HG02973 (cell line): ENCODE data around the gene LANCL2.

ENCODE experiments used
- ATAC-seq: cut with Tn5 transposase; IDR thresholded peaks from one replicate; pipeline ENCODE4 v1.9.1; 2021; ENCODE audit warnings: moderate library complexity; ENCODE audit not compliant: unreplicated experiment

The LANCL2 gene

DNA sequence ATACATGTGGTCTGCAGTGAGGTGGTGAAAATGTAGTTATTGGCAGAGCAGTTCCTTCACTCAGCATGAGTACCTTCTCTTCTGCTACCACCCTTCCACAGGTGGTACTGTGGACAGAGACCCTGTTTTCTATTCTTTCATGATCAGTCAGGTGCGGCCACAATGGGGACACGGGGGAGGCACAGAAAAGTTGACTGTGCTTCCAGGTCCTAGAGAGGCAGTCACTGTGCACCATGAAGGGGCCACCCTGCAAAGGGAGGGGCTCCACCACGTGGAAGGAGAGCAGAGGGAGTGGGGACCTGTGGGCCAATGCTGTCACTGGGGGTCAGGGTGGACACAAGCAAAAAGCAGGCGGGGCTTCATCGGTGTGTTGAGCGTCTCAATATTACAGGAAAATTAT is 3.6 kb upstream of the LANCL2 start:
- ATAC-seq: no peak

DNA sequence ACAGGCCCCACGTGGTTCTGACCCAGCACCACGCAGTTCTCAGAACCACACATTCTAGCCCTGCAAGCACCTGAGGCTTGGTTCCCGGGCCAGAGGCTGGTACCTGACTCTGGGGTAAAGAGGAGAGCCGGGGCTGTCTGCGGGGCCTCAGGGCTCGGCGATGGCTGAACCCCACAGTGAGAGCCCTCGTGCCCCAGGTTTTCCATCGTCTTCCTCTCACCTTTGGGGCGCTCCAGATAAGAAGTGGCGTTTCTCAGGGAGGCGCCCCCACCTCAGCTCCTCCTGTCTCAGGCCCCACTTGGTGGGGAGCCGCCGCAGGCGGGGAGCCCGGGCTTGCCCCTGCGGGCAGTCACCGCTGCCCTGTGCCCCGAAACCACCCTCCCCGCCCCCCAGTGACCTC is 2.2 kb upstream of the LANCL2 start:
- no peak for ATAC-seq

DNA sequence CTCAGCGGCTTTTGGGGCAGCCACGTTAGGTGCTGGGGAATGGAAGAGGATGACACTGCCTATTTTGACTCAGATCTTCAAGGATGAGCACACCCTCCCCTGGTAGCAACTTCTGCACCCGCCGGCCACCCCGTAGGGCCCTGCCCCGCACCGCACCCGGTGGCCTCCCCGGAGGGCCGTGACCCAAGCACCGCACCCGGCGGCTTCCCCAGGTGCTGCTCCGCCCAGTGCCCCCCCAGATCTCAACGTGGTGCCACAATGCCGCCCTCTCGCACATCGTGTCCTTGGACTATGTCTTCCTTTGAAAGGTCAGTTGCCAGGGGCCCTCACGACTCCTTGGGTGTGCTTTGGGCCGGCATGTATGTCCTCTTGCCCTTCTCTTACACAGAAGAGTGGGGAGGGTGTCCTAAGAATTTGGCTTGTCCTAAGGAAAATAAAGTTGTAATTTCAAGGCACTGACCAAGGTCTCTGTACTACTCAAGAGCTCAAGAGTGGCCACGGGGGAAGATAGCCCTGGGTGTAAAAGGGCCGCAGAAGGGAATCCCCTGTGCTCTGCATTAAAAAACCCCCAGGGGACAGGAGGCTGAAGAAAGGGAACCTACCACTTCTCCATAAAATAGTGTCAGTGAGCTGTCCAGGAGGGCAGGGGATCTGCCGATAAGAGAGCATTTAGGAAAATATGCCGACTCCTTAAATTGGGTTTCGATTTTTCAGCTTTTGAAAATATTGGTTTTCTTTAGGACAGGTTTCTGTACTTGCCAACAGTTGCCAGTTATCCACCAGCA is 1.6 kb upstream of the LANCL2 start:
- no peak for ATAC-seq

DNA sequence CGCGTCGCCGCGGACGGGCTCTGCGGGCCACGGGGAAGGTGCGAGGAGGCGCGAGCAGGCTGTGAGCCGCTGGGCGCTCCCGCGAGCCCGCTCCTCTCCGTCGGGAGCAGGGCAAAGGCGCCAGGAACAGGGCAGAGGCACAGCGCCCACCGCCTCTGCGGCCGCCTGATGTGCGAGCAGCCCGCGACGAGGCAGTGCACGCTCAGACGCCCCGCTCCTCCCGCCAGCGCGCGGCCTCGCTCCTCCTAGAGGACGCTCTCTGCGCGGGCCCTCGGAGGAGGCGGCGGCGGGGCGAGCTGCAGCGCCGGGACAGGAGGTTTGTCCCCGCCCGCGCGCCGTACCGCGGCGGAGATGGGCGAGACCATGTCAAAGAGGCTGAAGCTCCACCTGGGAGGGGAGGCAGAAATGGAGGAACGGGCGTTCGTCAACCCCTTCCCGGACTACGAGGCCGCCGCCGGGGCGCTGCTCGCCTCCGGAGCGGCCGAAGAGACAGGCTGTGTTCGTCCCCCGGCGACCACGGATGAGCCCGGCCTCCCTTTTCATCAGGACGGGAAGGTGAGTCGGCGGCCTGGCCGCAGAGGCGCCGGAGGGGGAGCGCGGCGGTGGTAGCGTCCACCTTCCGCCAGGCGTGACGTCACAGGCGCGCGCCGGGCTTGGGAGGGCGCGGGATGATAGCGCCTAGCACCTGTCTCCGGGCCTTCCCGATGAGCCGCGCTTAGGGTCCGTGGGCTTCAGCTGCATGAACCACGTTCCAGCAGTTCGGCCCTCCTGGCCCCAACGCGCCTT is 731 bp downstream of the LANCL2 start:
- ATAC-seq: peak; percentile 70

DNA sequence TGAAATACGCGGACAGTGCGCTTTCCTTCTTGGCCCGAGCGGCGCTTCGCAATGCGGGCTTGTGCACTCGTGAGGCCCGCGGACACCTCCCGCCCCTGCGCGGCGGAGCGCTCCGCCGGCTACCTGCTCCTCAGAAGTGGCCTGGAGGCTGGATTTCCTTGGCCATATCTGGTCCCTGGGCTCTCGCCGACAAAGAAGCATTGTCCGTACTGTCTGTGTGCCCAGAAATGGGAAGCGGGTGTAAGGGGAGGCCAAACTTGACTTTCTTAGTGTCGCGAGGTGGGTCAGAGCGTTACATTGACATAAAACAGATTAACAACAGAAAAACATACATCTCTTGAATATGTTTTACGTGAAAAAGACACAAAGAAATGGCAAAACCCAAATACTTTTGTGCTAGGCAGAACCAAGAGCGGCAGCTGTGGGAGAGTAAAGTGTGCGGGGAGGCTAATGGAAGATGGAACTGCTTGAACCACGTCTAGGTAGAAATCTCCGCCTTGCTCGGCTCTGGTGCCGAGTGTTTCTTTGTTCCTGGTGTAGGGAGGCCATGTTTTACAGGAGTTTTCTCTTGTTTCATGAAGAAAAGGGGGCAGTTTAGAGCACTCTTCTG is 1.4 kb downstream of the LANCL2 start:
- ATAC-seq: peak; percentile 21

DNA sequence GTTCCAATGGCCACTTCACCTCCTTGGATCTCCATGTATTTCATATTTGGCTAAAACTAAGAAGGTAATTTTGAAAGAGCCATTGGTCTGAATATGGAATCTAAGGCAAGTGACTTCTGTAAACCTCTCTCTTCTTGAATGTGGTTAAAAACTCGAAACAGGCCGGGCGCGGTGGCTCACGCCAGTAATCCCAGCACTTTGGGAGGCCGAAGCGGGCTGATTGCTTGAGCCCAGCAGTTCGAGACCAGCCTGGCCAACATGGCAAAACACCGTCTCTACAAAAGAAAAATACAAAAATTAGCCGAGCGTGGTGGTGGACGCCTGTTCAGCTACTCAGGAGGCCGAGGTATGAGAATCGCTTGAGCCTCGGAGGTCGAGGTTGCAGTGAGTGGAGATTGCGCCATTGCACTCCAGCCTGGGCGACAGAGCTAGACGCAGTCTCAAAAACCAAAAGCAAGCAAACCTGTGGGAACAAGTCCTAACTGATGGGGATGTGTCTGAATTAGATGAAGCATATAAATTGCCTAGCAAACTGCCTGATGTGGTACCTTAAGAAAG is 2.2 kb downstream of the LANCL2 start:
- no peak for ATAC-seq

DNA sequence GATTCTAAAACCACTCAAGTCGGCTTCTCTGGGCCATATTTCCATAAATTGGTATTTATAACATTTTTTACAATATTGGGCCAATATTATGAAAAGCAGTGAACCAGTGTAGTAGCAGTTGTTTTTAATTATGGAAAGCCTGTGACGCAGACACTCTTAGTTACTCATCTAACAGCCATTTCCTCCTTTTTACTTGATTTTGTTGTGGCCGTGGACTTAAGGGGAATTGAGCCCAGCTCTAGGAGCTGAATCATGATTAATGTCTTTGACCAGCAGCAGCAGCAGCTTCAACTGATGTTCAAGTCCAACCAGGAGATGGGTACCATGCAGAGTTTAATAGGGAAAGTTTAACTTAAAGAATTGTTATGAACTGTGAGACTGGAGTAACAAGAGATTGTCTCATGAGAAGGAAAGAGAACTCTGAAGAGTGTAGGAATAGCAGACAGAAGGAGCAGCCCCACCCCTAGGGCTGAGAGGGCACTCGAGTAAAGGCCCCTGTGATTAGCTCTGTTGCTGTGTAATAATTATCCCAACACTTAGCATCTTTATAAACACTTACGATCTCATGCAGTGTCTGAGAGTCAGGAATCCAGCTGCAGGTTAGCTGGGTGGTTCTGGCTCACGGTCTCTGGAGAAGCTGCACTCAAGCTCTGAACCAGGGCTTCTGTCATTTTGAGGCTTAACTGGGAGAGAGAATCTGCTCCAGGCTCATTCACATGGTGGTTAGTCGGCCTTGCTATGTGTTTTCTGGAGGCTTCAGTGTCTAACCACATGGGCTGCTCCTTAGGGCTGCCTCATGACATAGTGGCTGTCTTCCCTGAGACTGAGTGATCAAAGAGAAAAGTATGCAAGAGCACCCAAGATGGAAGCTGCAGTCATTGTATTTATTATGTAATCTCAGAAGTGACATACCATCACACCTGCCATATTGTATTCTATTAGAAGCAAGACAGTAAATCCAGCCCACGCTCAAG is 4.6 kb downstream of the LANCL2 start:
- no peak for ATAC-seq

DNA sequence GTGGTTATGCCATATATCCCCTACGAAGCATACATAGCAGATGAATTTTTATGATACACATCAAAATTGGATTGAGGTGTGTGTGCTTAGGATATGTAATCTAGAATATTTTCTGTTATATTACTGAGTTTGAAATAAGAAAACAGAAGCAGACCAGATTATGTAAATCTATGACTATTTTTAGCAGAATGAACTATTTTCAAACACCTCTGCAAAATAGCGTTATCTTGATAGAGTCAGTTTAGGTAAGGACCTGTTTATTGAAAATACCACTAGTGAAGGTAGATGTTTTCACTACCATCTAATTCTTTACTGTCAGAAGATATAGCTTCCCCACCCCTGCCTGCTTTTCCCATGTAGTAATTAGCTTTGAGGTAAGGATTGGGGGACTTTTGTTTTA is 9.1 kb downstream of the LANCL2 start:
- ATAC-seq: no peak

DNA sequence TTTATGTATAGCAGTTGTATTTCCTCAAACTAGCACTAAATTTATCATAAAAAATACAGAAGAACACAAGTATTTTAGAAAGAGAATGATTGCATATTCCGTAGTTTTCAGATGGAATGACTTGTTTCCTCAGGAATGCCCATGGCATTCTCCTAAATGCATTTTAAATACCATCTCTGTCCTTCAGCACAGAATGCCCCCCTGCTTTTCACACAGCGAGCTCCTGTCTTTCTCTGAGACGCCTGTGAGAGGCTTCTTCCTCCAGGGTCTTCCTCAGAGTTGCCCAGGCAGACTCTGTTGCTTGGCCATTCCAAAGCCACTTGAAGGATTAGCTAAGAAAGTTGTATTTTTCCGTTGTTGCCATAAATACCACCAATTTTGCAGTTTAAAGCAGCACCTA is 10.1 kb downstream of the LANCL2 start:
- no peak for ATAC-seq

DNA sequence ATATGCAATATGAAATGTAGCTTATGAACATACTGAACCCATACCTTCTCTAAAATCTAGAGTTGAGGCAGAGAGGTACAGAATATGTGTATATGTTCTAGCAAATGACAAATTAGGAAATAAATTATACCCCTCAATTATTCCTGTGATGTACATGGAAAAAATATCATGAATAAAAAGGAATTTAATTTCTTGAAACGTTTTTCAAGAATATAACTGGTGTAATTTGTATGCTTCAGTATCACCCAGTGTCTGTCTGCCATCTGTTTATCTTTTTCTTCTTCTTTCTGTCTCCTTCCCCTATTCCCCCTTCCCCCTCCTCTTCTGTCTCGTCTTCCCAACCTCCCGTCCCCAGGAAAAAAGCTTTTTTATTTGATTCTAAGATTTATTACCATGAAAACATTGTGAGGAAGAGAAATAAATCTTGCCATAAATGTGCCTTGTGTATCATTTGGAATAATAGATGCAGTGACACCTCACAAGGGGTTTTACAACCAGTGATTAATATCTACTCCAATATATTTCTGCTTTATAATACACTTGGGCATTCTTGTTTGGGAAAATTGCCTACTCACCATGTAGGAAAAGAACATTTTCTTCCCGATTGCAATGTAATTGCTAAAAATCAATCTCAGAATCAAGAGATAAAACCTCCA is 12.2 kb downstream of the LANCL2 start:
- ATAC-seq: no peak

DNA sequence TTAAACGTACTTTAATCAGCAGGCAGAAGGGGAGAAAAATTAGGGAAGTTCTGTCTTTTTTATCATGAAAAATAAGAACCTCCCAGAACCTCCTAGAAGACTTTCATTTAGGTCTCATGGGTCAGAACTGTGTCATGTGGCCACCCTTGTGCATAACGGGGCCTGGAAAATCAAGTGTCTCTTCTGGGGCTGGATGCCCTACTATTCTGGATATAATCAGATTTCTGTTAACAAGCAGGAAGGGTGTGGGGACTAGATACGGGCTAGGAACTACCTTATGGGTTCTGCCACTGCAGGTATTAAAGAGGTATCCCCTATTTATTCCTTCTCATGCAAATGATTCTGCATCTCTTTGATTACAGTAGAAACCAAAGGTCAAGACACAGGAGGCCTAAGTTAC is 14.1 kb downstream of the LANCL2 start:
- no peak for ATAC-seq

DNA sequence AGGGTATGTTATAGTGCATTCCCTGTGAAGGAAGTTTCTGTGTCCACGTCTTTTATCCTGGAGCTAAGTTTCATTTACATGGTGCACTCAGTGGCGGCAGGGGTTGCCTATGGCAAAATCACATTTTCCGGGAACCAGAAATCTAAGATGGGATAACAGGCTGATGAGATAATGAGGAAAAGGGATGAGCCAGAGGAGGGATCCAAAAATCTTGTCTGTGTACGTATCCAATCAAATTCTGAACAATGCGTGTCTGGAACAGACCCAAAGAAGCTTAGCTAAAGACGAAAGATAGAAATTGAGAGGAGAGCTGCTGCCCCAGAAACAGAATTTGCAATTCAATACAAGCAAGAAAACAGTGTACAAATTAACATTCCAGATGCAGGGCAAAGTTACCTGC is 16.1 kb downstream of the LANCL2 start:
- ATAC-seq: no peak

DNA sequence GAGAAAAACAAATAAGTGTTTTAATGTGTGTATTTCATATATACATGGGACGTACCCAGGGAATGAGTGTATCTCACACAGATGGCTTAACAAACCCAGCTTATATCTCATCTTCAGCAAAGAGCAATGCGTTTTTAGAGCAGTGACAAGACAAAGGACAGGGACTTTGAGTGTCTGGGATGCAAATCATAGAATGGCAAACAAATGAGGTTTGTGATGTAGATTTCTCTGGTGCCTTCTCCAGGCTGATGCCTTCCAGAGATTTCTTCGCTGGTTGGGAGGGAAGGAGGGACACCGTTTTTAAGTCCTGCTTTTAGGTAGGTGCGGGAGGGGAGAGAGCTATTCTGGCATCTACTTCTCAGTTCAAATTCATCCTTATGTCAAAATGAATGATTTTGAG is 16.6 kb downstream of the LANCL2 start:
- ATAC-seq: no peak

DNA sequence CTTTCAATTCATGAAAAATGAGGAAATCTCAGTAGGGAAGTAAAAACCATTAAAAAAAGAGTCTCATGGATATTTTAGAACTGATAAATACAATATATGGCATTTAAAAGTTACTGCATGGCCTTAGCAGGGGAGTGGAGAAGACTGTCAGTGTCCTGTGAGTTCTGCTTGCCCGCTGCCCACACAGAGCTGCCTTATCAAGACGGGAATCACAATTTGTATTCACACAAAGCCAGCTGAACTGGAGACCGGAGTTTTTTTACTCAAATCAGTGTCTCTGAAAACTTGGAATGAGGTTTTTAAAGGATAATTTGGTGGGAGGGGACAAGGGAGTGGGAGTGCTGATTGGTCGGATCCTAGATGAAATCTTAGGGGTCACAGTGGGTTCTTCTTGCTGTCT is 17.1 kb downstream of the LANCL2 start:
- ATAC-seq: no peak

DNA sequence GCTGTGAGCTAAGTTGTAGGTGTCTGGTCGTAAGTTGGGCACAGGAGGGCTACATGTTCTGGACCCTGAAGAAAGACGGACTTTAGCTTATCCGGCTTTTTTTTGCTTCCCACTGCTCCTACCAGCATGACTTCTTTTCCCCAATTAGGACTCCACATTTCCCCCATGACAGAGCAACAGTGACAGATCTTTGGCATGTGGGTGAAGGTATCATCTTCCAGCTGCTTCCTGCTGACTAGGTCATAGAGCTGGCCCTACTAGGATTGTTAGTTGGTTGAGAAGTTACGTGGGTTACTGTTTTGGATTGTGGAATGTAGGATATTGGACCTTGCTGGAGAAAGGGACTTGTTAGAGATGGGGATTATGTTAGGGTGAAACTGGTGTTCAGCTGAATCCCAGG is 21.4 kb downstream of the LANCL2 start:
- ATAC-seq: no peak

DNA sequence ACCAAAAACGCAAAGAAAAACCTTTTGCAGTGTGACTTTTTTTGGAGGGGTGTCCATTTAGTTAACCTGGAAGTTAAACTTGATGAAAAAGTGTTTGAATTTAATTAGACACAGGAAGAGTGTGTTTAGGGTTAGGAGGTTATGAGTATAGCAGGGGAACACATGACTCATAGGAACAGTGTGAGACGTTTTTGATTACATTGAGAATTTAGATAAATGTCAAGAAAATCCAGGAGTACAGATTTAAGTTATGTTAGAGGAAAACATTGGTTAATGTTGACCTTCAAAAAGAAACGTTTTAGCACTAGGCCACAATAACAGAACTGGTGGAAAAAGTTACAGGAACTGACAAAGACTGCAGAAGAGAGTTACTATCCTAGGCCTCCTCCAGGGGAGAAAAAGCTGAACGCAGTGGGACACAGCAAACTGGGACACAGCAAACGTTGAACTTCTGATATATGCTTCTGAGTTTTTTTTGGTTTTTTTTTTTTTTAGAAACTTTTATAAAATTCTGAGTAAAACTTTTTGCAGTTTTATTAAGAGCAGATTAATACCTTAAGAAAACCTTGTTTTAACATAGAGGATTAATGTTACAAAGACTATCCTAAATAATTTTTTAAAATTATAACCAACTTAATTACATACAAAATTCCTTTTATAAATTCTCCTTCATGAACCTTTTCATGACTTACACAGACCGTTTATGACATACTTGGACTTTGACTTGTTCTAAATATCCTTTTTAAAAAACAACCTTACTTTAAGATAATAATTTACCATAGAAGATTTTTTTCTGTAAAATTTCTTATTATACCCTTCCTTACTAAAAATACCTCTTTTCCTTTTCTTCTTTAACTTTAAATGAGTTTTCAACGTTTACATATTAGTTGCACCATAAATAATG is 22.2 kb downstream of the LANCL2 start:
- ATAC-seq: no peak

DNA sequence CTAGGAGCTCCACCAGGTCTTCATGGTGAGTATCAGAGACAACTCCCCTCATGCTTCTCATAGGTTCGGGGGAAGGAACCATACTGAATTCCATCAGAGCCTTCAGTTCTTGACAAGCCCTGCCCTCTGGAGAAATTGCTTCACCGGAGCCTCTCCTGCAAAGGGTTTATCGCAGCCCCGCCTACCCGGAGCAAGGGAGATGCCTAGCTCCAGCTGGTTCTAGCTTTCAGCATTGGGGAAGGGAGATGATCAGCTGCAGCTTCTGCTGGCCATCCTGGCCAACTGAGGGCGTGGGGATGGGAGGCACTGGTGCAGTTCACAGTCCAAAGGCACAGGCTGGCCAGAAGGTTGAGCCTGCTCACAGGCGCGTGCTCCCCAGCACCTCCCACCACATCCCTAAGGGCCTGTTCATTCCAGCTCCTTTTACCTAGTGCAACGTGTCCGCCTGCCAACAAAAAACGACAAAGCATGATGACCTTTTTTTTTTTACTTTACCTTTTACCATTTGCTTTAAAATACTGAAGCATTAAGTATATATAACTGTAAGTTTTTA is 31.2 kb downstream of the LANCL2 start:
- ATAC-seq: no peak

DNA sequence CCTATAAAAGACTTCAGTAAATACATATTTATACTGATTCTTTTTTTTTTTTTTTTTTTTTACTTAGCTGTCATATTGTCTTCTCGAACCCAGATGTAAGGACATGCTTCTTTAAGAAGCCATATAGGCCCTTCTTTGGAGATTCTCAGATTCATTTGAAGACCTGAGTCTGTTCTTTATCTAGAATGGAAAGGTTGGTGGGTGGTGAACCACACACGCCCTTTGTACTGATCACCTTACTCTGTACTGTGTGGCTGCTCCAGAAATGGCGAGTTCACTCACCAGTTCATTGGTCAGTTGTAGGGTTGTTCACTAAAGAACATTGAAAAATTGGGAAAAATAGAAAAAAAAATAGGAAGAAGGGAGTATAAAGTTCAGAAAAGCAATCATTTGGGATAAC is 32.5 kb downstream of the LANCL2 start:
- ATAC-seq: no peak

DNA sequence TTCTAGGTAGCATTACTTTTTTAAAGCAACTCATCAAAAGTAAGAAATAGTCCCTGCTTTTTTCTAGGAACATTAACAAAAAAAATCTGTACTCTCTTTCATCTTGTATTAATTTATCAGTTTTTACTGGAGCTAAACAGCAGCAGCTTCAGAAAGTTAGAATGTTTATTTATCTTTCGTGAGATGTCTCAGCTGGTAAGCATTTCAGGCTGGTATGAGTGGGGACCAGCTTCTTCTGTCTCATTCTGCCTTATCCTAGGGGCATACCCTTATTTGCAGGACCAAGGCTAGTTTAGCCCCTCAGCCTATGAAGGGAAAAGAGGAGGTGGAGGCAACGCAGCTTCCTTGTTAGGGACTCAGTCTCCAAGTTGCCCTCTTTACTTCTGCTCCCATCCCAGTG is 35.1 kb downstream of the LANCL2 start:
- ATAC-seq: no peak
